ENCODE data around the gene TNNI2.
"Not testable (repeated sequence)": the region's sequence is repeated elsewhere in the genome, so short reads cannot be mapped to it uniquely, and the experiment has no call there.

Gene TNNI2

DNA sequence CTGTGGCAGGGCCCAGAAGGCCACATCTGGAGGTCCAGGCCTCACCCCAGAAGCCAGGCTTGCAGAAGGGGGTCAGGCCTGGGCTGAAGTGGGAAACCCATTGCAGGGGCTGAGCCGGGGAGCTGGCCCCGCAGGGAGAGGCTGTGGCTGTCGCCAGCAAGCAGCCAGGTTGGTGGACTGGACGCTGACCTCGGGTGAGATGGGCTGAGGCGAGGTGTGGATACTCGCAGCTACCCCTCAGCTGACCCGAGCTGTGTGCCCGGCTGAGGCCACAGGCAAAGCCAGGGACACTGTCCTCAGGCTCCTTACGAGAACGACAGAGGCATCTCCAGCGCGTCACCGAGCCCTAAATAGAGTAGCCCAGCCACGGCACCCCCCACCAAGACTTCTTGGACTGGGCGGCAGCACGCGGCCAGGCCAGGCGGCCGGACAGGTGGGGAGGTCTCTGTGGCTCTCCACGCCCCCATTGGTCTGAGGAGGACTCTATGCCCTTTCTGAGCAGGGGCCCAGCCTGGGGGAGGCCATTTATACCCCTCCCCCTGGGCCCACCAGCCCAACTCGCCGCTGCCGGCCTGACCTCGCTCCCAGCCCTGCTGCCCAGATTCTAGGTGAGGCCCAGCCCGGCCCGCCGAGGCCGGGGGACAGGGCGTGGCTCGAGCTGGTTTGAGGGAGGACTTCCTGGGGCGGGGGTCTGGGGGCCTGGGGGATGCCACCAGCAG, at the start of gene TNNI2:
TSS of gene TNNI2 (plus strand) at position 556 of the 719 bp plus-strand sequence. CDS start 716 bp downstream, outside the sequence.
- DNase-seq (ENCODE audit: low read depth, low spot score) = no peak

GRCh38 chr11:1791912-1792311, 46.9 kb upstream of the TNNI2 start:
- no peak for DNase-seq (ENCODE audit: low read depth, low spot score)

GRCh38 chr11:1792461-1792860, 46.3 kb upstream of the TNNI2 start:
- DNase-seq (ENCODE audit: low read depth, low spot score) = no peak

DNA sequence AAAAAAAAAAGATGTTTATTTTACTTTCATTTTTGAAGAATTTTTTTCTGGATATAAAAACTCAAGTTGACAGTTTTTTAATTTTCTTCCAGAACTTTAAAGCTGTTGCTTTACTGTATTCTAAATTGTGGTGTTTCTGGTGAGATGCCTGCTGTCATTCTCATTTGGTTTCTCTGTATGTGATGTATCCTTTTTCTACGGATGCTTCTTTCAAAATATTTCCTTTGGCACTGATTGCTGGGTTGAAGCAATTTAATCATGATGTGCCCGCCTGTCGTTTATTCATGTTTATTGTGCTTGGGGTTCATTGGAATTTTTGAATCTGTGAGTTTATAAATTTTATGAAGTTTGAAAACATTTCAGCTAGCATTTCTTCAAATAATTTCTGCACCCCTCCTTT, 45.7 kb upstream of the TNNI2 start:
- DNase-seq (ENCODE audit: low read depth, low spot score) = peak; percentile 24

DNA sequence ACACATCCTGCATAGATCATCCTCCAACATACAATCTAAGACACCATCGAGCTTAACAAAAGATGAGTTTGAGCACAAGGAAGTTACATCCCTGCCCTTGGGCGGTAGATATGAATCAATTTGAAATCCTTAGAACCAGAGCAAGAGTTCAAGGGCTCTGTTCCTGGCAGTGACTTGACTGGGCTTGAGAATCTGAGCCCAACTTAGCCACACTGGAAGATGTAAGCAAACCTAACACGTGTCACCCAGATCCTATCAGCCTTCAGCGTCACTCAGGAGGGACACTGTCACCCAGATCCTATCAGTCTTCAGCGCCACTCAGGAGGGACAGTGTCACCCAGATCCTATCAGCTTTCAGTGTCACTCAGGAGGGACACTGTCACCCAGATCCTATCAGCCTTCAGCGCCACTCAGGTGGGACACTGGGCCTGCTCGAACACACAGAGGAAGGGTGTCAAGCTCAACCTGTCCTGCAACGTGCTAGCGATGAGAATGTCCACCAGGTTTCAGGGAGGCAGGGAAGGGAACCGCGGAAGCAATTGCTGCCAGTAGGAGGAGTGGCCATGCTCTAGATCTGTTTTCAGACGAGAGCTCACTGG, 42.3 kb upstream of the TNNI2 start:
- no peak for DNase-seq (ENCODE audit: low read depth, low spot score)

DNA sequence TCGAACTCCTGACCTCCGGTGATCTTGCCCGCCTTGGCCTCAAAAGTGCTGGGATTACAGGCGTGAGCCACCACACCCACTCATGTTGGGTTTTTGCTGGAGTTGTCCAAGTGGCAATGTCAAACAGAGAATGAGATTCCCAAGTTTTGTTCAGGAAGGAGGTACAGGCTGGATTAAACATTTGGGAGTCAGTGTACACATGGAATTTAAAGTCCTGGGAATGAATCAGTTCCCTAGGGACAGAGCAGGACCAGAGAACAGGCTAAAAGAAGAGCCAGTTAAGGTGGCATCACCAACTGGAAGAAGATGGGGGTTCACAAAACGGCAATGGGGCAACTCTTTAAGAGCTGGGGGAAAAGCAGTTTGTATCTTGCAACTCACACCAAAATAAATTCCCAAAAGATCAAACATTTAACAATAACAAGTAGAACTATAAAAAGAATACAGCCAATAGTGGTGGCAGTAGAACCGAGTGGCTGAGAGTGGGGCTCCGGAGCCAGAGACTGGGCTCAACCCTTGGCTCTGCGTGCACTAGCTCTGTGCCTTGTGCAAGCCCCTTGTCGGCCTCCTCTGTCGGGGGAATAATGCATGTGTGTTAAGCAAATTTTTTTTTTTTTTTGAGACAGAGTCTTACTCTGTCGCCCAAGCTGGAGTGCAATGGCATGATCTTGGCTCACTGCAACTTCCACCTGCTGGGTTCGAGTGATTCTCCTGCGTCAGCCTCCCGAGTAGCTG, 41.2 kb upstream of the TNNI2 start:
- DNase-seq (ENCODE audit: low read depth, low spot score) = no peak

- no peak for DNase-seq (ENCODE audit: low read depth, low spot score)
Measured at GRCh38 chr11:1803246-1803645, 35.5 kb upstream of the TNNI2 start.

GRCh38 chr11:1803835-1804519, 34.8 kb upstream of the TNNI2 start:
- not testable (repeated sequence) for DNase-seq (ENCODE audit: low read depth, low spot score)

GRCh38 chr11:1805525-1805924, 33.3 kb upstream of the TNNI2 start:
- DNase-seq (ENCODE audit: low read depth, low spot score) = no peak

- DNase-seq (ENCODE audit: low read depth, low spot score) = no peak
Measured at GRCh38 chr11:1807264-1807995, 31.4 kb upstream of the TNNI2 start.

DNA sequence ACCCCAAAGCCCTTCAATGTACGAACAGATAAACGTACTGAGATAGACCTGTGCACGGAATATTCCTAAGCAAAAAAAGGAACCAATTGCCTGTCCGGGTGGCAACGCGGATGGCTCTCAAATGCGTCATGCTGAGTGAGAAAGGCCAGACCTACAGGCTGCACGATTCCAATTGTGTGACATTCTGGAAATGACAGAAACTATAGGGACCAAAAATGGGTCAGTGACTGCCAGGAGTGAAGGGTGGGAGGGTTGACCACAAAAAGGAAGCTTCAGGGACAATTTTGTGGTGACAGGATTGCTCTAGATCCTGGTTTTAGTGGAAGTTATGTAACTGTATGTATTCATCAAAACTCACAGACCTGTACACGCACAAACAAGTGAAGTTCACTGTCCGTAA, 28.0 kb upstream of the TNNI2 start:
- no peak for DNase-seq (ENCODE audit: low read depth, low spot score)

DNA sequence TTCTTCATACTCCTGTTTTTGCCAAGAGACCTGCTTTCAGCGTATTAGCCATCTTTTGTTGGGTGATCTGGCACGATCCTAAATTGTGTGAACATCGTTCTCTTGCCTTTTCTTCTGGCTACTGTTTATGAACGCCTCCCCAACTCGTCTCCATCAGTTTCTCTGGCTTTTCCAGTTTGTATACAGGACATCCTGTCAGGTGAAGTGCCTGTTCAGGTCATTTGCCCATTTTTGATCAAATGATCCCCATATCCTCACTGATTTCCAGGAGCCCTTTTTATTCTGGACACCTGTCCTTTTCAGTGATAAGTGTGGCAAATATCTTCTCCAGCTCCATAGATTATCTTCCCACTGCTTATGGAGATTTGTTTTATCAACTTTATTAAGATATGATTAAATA, 26.5 kb upstream of the TNNI2 start:
- no peak for DNase-seq (ENCODE audit: low read depth, low spot score)

DNA sequence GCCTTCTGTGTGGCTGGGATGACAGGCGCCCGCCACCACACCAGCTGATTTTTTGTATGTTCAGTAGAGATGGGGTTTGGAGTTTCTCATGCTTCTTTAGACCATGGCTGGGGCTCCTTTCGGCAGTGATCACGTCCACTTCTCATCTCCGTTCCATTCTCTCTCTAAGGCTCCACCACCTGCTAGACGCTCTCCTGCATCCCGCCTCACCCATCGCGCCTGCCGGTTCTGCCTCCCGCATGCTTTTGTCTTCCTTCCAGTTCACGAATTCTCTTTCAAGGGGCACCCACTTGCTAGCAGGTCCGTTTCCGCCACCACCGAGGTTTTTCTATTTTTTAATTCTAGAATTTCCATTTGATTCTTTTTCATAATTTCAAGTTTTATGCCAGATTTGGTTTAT, 26.0 kb upstream of the TNNI2 start:
- DNase-seq (ENCODE audit: low read depth, low spot score) = no peak

GRCh38 chr11:1813356-1813755, 25.4 kb upstream of the TNNI2 start:
- not testable (repeated sequence) for DNase-seq (ENCODE audit: low read depth, low spot score)

DNA sequence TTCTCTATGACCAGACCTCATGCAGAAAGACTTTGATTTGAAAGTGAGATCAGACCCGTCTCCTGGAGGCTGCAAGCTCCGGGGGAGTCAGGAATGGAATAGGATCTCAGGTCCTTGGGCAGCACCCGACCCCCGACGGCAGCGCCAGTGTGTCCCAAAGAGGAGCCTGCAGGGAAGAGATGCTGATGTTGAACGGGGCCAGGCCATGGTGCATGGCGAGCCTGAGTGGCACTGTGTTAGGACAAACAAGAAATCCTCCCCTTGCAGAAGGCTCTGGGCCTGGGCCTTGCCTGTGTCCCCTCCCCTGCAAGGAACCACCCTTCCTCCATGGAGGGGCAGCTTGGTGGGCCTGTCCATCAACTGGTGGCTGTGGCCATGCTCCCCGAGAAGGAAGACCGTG, 24.1 kb upstream of the TNNI2 start:
- DNase-seq (ENCODE audit: low read depth, low spot score) = no peak

GRCh38 chr11:1815311-1815710, 23.5 kb upstream of the TNNI2 start:
- no peak for DNase-seq (ENCODE audit: low read depth, low spot score)

DNA sequence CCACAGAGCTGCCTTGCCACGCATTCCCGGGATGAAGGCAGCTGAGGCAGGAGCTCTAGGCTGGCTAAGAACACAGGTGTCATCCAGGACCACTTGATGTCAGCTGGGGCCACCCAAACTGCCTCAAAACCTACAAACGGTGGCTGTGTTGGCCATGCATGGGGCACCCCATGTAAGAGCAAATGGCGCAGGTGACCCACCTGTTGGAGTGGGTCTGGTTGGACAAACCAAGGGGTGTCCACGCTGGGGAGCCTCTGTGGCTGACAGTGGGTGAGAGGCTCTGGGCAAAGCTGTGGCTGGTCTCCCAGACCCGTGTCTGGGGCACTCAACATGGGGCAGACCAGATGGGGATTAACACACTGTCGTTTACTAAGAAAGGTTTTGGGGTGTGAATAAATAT, 23.0 kb upstream of the TNNI2 start:
- no peak for DNase-seq (ENCODE audit: low read depth, low spot score)

DNA sequence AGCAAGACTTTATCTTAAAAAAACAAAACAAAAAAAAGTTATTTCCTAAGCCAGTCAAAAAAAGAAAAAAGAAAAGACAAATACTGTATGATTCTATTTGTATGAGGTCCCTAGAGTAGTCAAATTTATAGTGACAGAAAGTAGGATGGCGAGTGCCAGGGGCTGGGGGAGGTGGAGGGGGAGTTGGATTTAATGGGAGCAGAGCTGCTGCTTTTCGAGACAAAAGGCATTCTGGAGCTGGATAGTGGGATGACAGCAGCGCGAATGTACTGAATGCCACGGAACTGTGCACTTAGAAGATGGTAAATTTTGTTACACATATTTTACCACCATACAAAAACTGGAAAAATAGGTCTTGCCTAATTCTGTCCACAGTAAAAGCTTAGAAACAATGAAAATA, 21.8 kb upstream of the TNNI2 start:
- no peak for DNase-seq (ENCODE audit: low read depth, low spot score)

DNA sequence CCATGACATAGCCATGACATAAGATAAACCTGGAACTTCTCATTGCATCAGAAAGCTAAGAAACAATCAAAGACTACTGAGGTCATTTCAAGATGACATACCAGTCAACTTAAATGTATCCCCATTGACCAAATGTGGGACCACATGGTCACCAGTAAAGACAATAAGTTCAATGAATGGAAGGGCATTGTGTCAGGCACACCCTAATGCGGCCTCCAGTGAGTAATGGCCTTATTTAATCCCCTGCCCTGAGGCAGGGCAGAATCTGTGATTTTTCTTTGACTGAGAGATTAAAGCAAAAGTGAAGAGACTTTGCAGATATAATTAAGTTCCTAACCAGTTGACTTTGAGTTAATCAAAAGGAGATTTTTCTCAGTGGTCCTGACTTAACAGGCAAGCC, 21.3 kb upstream of the TNNI2 start:
- no peak for DNase-seq (ENCODE audit: low read depth, low spot score)

DNA sequence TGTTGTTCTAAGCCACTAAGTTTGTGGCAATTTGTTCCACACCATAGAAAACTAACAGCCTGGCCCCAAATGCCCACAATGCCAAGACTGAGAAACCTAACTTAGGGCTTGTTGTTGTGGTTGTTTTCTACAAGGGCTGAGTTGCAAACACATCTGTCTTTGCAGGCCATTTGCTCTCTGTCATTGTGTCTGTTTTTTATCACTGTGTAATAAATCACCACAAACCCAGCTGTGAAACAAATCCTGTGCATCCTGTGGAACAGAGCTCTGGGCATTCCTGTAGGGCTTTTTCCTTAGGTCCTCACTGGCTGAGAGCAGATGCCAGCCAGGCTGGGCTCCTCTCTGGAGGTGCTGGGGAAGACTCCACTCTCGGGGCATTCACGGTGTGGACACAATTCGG, 19.7 kb upstream of the TNNI2 start:
- no peak for DNase-seq (ENCODE audit: low read depth, low spot score)

DNA sequence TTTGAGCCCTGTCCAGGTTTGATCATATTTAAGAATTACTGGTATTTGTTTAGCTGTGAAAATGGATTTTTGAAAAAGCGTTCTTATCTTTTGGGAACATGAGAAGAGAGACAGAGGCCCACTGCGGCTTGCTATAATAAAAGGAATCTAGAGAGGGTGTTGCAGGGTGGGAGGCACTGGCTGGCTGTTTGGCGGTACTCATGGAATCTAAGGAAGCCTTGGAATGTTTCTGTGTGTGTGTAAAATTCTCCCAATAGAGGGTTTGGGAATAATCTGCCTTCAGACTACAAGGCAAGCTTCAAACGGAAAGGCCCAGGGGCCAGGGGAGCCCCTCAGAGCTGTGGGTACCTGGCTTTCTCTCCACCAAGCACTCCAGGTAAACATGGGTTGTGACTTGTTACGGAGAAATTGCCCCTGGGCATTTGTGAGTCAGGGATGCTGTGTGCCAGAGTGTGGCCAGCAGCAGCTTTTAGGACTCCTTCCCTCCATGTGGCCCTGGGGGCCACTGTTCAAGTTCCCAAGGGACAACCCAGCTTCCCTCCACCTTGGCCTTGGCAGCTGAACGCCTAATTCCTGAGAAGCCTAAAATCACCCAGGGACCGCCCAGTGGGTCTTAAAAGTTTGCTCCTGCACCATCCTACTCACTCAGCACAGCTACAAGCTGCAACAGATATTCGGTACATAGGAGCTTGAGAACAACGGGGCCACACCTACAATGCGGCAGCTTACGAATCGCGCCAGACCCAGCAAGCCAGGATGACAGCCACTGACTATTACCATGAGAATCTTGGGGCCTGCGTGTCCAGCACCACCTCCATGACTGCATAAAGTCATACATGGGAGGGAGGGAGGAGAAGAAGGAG, 18.1 kb upstream of the TNNI2 start:
- DNase-seq (ENCODE audit: low read depth, low spot score) = no peak

Measured in brain pericyte (primary cell).